C4-2B (cell line): ENCODE results near the gene ZNF423.

Experiments used
- CTCF ChIP-seq: fragments of 450-650 bp; conservative IDR thresholded peaks from 2 replicates; pipeline ENCODE4 v1.5.1; 2017; ENCODE audit warnings: mild to moderate bottlenecking
- ZFX ChIP-seq: fragments of 450-650 bp; IDR thresholded peaks from 2 replicates; pipeline ENCODE4 v1.6.1; 2017

- TF ChIP-seq CTCF, result no peak
- TF ChIP-seq ZFX, result no peak
These were observed 118.4 kb downstream of the ZNF423 start for GRCh38 chr16:49737541-49737940.
